HG02798 (cell line): ENCODE data around the gene FGD1.
"Not testable (repeated sequence)": the region's sequence is repeated elsewhere in the genome, so short reads cannot be mapped to it uniquely, and the experiment has no call there.

Experiments
- ATAC-seq: cut with Tn5 transposase; IDR thresholded peaks from one replicate; pipeline ENCODE4 v1.9.1; 2021; ENCODE audit warnings: mild to moderate bottlenecking; ENCODE audit not compliant: unreplicated experiment, poor library complexity

FGD1 gene

DNA sequence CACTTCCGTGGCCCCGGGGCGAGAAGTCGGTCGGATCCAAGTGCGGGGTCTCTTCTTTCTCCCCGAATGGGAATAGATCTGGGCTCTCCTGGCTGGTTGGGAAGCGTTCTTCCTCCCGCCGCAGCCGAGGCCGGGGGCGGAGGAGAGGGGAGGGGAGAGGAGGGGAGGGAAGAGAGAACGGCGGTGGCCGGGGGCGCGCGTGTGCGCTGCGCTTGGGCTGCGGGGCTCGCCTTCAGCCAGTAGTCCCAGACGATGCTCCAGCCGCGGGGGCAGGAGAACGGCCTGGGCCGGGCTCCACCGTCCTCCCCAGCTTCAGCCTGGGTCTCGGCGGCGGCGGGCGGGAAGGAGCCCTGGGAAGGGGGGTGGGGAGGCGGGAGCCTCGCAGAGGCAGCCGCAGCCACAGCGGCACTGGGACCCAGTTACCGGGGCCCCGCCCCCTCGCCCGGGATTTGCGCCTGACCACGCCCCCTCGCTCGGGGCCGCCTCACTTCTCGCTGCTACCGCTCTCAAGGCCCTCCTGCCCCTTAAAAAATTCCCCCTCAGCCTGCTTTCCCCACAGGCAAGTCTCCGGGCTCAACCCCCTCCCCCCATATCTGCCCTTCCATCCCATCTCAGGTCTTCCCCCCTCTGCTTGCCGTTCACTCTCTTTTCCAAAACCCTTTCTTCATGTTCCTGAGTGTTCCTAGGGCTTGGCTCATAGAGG is at the start of gene FGD1:
Gene FGD1 (minus strand): TSS at position 421 of the 703 bp plus-strand sequence. CDS start 802 bp downstream, outside the sequence.
- ATAC-seq, result no peak

DNA sequence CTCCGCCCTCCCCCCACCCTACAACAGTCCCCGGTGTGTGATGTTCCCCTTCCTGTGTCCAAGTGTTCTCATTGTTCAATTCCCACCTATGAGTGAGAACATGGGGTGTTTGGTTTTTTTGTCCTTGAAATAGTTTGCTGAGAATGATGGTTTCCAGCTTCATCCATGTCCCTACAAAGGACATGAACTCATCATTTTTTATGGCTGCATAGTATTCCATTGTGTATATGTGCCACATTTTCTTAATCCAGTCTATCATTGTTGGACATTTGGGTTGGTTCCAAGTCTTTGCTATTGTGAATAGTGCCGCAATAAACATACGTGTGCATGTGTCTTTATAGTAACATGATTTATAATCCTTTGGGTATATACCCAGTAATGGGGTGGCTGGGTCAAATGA is 46.2 kb upstream of the FGD1 start:
- ATAC-seq, result not testable (repeated sequence)

DNA sequence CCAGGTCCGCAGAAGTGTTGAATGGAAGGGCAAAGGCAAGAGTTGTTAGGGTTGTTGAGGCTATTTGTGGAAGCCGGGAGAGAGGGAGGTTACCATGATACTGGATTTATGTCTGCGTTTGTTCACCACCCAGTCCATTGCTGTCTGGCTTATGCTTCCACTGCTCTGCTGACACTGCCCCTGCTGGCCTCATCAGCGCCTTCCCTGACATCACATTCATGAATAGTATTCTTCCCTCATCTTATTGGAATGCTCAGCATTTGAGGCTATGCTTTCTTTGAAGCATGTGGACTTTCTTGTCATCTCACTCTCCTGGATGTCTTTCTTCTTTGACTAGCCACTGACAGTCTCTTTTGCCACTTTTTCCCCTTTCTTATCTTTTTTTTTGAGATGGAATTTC is 44.3 kb upstream of the FGD1 start:
- ATAC-seq, result no peak

DNA sequence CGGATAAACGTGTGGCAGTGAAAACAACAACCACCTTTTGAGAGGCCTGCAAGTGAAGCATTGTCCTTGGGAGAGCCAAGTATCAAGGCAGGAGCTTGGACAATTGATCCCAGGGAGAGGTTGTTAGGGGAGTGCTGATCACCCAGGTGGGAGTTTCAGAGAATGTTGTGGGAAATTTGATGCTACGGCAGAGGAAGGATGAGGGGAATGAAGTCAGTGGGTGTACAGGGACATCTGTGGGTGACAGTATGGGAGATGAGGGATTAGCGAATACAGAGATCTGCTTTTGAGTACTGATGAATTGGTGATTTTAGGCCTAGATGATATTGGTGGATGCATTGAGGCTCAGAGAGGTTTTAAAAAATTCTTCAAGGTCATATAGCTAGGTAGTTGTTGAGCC is 38.2 kb upstream of the FGD1 start:
- no peak for ATAC-seq

DNA sequence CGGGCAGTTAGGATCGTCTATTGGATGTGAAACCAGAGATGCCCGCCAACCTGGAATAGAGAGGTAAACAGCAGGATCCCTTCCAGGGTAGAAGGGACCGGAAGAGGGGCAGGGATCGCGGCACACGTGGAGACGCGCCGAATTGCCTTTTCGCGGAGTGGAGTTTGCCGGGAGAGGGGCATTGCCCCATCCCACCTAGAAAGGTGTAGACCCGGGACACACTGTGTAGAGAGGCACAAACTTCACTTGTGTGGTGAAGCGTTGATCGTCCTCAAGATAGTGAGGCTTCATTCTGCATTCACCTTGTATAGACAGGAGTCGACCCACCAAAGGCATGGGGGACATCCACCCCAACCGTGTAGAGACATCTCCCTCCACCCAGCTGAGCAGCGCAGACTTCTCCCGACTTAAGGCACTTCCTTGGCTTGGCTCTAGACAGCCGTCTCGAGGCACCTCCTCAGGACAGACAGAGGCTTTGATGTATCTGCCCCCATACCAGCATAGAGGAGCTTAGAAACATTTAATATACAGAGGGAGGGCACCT is 34.4 kb upstream of the FGD1 start:
- ATAC-seq, result peak; percentile 35

DNA sequence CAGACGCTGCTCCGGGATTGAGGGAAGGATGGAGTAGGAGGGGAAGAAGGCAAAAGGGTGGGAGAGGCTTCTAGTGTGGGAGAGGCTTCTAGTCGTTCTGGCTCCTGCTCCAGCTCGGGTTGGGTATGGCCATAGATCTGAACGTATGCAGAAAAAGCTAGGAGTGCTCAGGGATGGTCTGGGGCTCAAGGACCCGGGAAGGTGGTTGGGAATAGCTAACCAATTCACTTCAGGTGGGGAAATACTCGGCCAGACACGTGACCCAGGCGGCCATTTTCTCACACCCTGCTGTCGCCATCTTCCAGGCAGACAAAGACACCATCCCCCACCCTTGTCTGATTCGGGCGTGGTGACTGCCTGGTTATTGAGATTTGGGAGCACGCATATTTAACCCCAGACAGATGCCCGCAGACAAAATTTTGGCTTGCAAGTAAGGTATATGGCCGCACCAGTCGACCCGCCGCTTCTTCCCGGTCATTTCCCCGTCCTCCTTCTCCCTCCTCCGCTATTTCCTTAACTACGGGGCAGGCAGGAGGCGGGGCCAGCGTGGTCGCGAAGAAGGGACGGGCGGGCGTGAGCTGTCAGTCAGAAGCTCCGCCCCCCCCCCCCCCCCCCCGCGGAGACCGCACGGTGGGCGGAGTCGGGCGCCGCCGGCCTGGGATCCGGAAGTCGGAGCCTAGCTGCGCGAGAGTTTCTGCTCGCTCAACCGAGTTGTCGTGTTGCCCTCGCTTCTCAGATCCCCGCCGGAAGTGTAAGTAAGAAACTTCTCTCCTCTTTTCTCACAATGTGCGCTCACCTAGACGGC is 33.7 kb upstream of the FGD1 start, which contains the start of gene GNL3L:
Gene GNL3L (plus strand): TSS at position 668 of the 805 bp plus-strand sequence. CDS start 2,348 bp downstream, outside the sequence.
- peak; percentile 87 for ATAC-seq

DNA sequence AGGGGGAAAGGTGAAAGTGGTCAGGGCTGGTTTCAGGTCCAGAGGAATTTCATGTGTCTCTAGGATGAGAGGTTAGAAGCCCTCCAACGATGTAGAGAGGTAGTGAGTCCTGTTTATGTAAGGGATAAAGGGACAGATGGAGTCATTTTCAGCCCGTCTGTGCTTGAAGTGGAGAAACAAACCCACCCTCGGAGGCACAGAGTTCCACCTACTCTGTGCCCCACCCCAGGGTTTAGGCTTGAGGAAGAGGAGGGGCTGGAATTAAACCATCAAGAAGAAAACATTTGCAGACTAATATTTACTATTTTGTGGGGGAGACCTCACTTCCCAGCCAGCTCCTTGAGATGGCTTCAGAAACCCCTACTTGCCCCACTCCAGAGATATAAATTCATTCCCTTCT is 33.1 kb upstream of the FGD1 start:
- ATAC-seq, result no peak

DNA sequence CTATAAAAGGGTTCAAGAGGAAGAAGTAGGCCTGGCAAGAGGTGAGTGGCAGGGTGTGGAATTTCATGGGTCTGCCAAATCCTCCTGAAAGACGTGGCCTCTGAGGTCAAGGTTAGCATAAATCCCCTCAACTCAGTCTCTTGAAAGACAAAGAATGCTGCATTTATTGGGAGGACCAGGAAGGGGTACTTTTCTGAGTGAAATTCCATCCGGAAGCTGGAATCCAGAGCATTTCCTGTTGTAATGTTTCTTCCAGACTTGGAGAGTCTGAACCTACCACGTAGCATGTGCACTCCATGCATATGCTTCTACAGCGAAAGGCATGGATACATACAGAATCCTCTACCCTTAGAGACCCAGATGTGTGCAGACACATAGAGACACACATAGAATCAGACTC is 13.4 kb upstream of the FGD1 start:
- no peak for ATAC-seq

DNA sequence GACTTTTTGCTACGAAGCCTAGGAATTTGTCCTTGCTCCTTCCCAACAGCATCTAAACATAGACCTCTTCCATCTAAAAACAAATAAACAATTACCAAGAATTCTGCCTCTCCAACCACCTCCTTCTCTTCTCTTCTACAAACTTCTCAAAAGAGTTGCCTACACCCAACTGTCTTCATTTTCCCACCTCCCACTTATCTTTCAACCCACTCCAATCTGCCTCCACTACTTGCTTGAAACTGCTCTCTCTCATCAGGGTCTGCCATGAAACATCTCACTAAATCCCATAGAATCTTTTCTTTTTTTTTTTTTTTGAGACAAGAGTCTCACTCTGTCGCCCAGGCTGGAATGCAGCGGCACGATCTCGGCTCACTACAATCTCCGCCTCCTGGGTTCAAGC is 902 bp upstream of the FGD1 start:
- no peak for ATAC-seq

DNA sequence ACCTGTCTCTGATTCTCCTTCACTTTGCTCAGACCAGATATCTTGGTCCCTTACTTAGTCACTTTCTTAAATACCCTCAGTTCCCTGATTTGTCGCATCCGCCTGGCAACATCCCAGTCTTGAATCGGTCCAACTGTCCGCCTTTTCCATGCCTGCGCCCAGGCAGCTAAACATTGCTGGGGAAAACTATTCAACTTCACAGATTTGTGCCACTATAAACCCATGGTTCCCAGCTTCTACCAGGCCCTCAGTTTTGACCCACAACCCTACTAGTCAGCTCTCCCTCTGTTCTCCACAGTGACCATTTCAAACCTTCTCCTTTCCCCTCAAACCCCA is 451 bp upstream of the FGD1 start:
- ATAC-seq, result no peak

DNA sequence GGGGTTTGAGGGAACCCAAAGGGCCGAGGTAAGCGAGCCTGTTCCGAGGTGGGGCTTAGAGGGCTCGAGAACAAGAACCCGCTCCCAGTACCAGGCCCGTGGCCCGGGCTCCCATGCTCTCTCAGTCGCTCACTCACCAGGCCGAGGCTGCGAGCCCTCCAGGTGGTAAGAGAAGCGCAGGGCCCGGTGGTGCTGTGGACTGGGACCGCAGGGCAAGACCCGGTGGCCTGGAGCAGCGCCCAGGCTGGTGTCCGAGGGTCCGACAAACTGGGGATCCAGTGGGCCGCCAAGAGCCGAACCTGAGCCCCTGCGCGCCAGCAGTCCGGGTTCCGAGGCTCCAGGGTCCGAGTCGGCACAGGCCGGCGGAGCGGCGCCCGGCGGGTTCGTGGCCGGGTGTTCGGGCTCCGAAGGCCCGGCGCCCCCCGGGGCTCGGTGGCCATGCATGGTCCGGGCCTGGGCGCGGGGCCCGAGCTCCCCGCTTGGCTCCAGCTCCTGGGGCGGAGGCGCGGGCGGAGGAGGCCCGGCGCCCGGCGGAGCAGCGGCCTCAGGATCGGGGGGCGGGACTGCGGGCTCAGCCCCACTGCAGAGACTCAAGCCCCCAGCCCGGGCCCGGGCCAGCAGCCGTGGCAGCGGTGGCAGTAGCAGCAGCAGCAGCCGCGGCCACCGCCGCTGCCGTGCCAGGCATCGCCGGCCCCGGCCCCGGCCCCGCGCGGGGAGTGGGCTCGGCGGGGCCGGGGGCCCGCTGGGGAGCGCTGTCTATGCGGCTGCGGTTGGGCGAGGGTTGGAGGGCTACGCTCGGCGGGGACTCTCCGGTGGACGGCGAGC is 833 bp downstream of the FGD1 start:
- ATAC-seq, result no peak

DNA sequence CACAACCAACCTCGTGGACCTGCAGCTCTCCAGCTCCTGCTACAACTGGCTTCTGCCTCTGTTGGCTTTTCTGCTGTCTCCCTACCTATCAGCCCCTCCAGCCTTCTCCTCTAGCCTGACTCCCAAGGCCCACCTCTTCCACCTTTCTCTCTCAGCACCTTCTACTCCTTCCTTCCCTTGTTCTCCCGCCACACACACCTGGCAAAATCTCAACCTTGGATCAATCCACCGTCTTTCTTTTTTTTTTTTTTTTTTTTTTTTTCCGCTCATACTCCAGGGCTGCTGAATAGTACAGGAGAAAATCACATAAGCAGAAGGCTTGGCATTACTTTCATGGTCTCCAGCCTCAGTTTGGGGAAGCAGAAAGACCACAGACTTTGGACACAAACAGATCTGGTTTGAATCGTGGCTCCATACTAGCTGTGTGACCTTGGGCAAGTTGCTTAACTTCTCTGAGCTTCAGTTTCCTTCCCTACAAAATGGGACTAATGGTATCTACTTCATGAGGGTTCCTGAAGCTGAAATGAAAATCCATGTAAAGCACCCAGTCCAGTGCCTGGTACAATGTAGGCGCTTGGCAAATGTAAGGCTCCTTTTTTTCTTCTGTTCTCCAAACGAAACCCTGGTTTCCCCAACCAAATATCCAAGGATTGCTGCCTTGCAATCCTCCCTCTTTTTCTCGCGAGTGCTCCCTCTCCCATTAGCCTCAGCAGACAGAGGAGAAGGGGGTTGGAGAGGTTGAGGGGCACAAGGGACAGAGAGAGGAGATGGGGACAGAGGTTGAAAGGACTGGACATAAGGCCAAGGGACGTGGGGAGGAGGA is 1.7 kb downstream of the FGD1 start:
- no peak for ATAC-seq

DNA sequence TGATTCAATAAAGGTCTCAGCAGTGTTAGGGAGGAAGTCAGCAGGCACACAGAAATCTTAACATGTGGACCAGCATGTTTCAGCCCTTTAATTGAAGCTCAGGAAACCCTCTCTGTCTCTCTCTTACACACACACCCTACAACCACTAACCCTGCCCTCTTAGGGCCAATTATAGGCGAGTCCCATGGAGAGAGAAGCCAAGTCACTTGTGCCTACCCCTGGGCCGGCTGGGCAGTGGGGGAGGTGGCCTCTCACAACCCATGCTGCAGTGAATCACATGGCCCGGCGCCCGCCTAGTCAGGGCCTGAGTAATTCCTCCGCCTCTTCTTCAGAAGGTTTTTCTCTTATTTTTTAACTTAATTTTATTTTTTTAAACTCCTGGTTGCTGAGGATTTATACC is 3.7 kb downstream of the FGD1 start:
- ATAC-seq, result no peak

DNA sequence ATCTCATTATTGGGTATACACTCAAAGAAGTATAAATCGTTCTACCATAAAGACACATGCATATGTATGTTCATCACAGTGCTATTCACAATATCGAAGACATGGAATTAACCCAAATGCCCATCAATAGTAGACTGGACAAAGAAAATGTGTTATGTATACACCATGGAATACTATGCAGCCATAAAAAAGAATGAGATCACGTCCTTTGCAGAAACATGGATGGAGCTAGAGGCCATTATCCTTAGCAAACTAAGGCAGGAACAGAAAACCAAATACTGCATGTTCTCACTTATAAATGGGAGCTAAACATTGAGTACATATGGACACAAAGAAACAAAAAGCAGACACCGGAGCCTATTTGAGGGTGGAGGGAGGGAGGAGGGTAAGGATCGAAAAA is 6.2 kb downstream of the FGD1 start:
- ATAC-seq, result not testable (repeated sequence)

DNA sequence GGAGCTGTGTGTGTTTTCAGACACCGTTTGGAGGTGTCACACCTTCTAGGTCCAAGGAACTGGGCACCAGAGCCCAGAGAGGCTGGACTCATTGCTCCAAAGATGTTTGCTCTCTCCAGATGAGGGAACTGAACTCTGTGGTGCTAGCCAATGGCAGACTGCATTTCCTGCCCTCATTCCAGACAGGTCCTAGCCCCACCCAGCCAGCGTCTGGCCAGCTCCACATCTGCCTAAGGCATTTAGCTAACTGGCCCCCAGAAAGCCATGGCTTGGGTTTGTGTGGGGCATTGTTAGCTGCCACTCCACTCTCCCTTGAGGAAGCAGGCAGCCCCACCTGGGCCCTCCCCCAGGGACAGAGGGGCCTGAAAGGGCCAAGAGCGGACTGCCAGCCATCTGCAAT is 11.4 kb downstream of the FGD1 start:
- no peak for ATAC-seq

DNA sequence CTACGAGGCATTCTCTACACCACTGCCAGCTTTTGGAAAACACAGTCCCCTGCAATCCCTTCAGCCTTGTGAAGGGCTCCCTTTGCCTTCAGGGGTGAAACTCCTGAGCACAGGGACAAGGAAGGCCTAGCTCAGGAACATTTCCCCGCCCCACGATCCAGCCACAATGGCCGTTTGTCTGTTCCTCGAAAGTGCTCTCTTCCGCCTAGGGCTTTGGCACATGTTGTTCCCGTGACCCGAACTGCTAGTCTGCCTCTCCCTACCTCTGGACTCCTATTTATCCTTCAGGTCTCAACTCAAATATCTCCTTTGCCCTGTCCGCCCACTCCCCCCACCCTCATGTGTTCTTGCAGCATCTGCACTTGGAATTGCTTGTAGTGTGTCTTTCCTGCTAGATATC is 12.1 kb downstream of the FGD1 start:
- no peak for ATAC-seq

DNA sequence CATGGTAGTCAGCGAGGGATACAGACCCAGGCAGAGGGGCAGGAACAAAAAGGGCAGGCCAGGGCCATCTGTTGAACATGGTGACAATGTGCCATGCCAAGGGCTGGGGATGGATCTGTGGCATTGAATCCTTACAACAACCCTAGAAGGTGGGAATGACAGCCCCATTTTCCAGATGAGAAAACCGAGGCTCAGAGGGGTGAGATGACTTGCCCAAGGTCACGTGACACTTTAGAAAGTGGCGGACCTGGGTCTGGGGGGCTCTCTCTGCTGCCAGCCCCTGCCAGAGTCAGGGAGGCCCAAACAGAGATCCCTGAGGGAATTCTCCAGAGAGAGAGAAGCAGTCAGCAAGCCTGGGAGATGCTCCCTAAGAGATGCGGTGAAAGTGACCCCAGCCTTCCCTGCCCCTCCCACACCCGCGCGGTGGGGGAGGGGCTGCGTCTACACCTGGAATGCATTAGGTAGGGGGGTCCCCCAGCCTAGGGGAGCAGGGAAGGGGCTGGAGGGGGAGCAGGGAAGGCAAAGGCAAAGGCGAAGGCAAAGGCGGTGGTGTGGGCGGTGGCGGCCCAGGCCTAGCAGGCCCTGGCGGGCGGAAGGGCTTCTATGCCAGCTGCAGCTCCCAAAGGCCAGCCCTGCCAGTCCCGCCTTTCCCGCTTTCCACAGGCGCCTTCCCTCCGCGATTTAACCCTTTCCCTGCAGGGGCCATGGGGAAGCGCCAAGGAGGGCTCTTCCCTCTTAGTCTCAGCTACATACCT is 13.0 kb downstream of the FGD1 start:
- no peak for ATAC-seq

DNA sequence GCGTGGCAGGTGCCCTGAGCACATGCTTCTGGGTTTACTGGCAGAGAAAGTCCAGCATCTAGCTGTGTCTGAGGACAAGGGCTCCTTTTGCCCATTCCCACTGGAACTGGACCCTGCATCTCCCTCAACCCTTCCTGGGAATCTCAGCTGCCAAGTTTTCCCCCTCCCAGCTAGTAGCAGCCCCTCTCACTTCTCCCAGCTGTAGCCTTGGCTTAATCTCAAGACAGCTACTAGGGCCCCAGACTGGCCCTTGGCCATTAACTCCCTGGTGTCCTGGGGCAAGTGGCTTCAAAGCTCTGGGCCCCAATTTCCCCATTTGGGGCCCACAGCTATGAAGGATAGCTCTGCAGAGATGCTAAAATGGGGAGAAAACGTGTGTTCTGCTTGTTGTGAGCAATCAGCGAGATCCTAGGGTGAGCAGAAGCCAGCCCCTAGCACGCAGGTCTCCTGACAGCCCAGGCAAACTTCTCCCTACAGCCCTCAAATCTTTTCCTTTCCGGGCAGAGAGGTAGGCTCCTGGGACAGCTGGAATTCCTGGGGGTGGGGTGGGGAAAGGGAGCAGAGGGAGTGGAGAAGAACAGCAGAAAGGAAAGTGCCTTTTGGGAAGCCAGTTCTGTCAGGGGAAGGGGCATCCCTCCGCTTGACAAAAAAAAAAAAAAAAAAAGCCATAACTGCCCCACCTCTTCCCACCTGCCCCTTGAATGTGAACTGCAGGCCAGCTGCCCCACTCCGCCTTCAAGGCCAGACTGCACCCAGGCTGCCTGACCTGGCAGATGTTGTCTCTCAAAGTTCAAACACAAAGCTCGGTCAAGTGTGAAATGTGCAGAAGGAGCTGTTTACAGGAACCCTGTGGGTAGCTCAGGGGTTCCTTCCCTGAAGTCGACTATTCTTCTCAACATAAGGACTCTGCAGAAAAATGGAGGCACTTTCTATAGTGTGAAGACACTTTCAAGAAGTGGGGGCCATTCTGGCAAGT is 16.6 kb downstream of the FGD1 start:
- ATAC-seq, result no peak
